SK-N-DZ (cell line): ENCODE data around the gene SLC7A5. TPM values are rescaled to one million over a fixed set of nuclear protein-coding genes. Genes with fewer than 3 reads are reported as not detected.
A peak's percentile ranks its signal among the peaks of the same experiment; 100 is the strongest.
"Not testable (repeated sequence)": the region's sequence is repeated elsewhere in the genome, so short reads cannot be mapped to it uniquely, and the experiment has no call there.

Source experiments
- DNase-seq: peaks from one replicate; pipeline ENCODE4 v3.0.0-alpha.2; 2015; ENCODE audit warnings: low spot score
- polyA plus RNA-seq, 2 experiments: library from polyadenylated mRNA; depleted of rRNA; stranded (reverse); fragments of >200 nt; gene quantifications; 2 replicates each; pipeline ENCODE4 v1.2.3, GENCODE V29; 2014

SLC7A5 gene
- 37.0 and 39.2 TPM in 2 replicates for polyA plus RNA-seq (2014; cell fraction: cytosol; rRNA removed)
- polyA plus RNA-seq (2014; cell fraction: nucleus; rRNA removed), result 14.8 and 18.4 TPM in 2 replicates

DNA sequence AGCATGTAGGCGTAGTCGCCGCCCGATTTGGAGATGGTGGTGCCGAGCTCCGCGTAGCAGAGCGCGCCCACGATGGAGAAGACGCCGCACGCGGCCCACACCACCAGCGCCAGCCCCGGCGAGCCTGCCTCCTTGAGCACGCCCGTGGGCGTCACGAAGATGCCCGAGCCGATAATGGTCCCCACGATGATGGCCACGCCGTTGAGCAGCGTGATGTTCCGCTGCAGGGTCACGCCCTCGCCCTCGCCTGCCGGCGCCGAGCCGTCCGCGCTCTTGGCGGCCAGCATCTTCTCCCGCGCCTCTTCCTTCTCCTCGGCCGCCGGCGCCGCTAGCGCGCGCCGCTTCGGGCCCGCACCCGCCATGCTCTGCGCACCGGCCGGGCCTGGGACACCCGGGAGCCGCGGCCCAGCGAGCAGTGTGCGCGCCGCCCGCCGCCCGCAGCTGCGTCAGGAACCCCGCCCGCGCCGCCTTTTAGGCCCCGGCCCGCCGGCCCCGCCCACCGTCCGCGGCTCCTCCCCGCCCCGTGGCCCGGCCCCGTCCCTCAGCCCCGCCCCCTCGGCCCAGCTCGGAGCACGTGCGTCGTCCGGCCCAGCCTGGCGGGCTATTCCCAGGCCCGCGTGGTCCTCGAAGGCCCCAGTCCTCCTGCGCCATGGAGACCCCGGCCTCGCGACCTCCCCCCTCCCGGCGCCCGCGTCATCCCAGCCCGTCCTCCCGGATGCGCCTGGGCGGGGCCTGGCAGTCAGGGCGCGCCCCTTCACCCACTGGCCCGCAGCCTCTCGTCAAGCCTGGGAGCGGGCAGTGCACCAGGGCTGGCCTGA, at the start of gene SLC7A5:
Gene SLC7A5, minus strand, starts transcription at position 447 of the 818 bp plus-strand sequence. Its CDS starts 85 bp downstream, at position 362.
- DNase-seq, result peak; percentile 65

DNA sequence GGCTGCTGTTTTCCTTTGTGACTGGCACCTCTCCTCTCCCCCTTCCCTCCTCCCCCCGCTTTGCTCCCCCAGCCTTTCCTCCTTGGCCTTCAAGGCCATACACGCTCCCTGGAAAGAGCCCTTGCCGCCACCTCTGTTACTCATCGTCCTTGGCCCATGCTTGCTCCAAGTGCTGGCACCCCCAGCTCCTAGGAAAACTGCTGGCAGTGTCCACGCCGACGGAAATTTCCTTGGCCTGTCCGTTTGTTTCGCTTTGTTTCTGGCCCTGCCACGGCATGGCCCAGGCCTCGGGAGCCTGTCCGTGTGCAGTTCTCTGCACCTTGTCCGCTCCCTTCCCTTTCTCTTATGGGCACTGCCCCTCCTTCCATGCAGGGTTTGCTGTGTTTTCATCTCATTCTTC, 49.0 kb upstream of the SLC7A5 start:
- DNase-seq, result no peak

DNA sequence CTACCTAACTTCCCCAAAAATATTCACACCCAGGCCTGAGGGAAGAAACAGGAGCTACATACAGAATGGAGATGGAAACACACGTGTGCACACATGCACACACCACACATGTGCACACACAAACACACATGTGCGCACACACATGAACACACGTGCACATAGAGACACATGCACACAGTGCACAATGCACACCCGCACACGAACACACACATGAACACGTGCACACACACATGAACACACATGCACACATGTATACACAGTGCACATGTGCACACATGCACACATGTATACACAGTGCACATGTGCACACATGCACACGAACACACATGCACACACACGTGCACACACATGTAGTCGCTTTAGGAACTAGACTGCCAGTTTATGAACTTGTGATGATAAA, 48.2 kb upstream of the SLC7A5 start:
- DNase-seq, result no peak

DNA sequence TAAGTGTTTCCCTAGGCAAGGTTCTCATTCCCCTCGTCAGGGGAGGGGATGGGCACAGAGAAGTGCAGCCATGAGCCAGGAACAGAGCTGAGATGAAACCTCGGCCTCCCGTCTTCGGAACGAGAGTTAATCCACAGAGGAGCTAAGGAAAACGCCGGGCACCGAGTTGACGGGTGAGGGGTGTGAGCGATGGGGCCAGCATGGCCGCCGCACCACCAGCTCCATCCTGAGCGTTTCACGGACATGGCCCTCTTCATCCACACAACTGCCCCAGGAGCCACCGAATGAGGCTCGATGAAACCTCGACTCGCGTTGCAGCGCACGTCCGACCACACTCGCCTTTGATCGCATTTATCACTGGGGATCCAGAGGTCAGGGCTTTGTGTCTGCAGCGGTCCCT, 45.5 kb upstream of the SLC7A5 start:
- DNase-seq, result no peak

DNA sequence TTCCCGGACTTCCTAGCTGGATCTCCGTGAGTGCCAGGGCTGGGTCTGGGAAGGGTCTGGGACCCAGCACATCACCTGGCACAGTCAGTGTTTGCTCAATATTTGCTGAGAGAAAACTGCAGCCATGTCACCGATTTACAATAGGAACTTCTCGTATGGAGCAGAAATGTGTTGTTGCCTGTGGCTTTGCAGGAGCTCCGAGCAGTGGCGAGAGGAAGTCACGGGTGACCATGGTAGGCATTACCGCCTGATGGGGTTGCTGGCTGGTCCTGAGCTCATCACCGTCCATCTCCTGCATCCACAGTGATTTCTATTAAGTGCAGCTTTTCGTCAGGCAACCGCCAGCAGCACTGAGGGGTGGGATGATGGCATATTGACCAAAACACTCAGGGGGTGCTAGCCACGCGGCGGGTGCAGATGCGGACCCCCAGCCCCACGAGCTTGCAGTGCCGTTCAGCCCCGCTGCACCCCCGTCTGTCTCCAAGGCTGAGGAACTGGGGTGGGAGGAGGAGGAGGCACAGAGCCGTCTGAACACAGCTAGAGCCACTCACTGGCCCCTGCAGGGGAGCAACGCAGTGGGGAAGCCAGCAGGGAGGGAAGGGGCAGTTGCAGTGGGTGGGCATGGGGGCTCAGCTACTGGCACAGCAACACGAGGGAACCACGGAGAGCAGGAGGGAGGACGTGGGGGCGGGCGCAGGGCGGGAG, 44.9 kb upstream of the SLC7A5 start:
- DNase-seq, result not testable (repeated sequence)

DNA sequence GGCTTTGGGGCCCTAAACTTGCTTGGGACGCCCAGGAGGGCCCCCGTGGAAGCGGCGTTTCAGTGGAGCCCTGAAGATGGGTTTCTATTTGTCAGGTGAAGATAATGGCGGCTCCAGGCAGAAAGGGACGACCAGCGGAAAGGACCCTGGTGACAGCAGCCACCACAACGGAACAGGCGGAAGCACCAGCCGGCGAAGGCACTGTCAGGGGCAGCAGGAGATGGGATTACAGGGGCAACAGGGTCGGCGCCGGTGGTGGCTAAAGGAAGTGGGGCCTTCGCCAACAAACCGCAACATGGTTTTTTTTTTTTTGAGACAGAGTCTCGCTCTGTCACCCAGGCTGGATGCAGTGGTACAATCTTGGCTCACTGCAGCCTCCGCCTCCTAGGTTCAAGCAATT, 43.4 kb upstream of the SLC7A5 start:
- DNase-seq, result not testable (repeated sequence)

DNA sequence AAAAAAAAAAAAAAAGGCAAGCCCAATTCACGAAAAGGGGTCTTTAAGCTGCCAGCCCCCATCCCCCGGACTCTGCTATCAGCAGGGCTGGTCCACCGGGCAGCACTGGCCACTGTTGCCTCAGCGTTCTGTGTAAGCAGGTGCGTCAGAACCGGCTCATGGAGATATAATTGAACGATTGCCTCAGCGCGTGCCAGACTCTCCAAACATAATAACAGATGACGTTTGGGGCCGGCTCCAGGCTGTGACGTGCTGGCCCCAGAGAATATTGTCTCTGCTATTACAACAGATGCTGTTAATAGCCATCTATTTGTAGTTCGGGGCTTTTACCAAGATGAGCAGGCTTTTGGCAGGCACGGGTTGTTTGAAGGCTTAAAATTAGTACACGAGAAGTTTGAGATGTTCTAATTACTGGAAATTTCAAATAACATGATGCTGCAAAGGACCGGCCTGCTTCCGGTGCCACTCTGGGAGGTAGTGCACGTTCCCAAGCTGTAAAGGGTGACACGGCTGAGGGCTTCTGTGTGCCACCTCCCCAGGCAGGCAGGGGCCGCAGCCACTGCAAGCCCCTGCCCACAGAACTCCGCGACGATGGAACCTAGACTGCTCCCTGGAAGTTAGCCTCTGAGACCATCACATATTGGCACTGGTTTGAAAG, 41.9 kb upstream of the SLC7A5 start:
- peak; percentile 74 for DNase-seq

DNA sequence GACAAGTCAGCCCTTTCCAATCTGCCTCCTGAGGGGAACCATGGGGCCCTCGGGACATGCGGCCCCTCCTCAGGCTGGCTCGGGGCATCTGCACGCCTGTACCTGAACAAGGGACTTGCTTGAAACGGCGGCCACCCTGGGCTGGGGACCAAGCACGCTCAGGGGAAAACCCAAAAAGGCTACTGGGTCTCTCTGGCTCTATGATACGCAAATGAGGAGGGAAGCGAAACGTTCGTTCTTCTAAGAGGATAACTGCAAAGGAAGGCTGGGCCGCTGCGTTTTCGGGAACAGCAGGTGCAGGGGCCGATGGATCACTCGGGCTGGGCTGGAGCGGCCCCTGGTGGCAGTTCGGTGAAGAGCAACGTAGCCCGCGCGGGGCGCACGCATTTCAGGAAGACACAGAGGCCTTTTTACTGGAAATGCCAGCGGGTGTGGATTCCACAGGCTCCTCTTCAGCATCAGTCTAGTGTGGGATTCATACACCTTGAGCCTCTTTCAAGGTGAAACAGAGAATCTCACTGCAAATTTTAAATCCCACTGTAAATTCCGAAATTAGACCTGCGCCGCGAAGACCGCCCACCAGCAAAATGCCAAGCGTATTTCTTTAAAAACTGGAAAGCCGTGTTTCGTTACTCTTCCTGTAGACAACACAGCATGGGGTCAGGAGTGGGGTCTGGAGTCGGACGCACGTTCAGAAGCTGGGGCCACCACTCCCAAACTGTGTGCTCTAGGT, 40.1 kb upstream of the SLC7A5 start:
- DNase-seq, result peak; percentile 69

DNA sequence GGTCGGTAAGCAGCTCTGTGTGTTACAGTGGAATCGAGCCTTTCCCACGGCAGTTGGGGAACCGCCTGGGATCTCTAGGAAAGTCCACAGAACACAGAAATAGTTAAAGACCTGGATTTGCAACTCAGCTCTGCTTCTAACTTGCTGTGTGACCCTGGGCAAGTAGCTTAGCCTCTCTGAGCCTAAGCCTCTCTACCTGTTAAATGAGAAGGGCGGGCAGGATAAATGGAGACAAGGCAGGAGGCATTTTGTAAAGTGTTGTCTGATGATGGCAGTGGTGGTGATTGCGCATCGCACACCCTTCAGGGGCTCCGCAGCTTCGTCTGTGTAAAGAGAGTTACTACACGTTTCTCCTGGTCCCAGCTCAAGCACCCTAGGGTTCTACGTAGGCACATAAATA, 38.8 kb upstream of the SLC7A5 start:
- not testable (repeated sequence) for DNase-seq

DNA sequence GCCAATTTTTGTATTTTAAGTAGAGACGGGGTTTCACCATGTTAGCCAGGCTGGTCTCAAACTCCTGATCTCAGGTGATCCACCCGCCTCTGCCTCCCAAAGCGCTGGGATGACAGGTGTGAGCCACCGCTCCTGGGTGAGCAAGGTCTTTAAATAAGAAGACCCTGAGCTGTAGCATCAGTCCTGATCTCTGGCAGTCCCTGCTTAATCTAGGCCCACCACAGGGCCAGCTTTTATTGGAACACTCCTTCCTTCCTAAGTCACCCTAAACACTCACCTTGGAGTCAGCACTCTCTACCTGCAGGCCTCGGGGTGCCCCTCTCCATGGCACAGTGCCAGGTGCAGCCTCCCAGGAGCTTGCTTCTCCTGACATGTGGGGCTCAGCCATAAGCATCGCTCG, 36.2 kb upstream of the SLC7A5 start:
- DNase-seq, result not testable (repeated sequence)

DNA sequence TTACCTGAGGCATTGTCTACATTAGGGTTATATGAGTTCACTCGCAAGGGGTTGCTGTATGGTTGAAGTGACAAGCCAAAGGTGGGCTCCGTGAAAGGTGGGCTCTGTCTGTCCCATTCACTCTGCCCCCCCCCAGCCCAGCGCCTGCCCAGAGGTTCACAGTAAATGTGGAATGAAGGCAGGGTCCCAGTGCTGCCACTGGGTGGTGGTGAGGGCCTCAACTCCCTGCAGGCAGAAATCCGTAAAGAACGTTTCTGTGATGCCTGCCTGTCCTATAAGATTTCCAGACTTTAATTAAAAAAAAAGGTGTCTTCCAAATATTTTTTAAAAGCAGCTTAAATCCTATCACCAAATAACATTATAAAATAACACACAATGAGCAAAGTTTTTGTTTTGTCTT, 35.7 kb upstream of the SLC7A5 start:
- not testable (repeated sequence) for DNase-seq

DNA sequence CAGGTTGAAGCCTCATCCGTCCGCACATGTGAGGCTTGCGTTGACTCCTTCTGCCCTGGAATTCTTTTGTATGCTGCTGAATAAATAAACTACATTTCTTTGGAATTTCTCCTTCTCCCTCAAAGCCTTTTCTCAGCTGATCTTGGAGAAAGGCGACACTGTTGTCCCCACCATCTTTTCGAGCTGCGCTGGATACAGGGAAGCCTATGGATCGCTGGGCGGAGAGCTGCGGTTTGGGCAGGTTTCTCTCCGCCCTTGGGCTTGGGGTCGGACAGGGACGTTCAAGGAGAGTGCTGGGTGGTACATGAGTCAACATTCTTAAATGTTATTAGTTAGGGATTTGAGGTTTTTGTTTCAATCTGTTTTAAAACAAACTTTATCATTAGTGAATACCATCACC, 31.2 kb upstream of the SLC7A5 start:
- DNase-seq, result not testable (repeated sequence)

DNA sequence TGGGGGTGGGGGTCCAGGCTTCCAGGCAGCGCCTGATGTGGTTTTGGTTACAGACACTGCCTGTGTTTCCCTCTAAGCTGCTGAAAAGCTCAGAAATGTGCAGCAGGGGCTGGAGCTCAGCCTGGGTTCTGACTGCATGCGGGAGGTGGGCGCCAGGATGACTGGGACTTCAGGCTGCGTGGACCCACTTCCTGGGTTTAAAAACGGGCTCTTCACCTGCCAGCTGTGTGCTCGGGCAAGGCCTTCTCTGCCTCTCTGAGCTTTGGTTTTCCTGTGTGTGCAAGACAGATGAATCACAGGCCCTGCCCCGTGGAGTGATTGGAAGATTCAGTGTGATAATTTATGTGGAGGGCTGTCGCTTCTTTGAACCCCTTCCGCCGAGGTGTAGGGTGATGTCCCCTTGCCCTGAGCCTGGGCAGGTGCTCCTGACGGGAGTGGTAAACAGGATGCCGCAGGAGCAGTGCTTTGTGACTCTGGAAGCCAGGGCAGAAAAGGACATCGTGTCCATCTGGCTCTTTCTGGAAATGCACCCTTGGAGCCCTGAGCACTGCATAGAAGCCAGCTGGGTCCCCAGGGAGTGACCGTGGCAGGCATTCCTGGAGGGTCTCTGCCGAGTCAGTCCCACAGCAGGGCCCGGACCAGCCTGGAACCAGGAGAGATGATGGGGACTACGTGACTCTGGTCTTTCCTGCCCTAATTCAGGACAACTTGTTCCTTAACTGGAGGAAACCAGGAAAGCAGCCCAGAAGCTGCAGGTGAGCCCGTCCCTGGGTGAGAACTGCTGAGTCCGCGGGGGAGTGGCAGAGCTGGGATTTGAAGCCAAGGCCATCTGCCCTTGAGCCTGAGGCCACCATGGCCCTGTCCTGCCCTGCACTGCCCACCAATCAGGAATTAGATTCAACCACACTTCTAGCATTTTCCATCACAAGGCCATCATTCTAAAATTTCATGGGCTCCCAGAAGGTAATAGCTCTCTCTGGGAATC, 28.5 kb upstream of the SLC7A5 start:
- DNase-seq, result no peak

DNA sequence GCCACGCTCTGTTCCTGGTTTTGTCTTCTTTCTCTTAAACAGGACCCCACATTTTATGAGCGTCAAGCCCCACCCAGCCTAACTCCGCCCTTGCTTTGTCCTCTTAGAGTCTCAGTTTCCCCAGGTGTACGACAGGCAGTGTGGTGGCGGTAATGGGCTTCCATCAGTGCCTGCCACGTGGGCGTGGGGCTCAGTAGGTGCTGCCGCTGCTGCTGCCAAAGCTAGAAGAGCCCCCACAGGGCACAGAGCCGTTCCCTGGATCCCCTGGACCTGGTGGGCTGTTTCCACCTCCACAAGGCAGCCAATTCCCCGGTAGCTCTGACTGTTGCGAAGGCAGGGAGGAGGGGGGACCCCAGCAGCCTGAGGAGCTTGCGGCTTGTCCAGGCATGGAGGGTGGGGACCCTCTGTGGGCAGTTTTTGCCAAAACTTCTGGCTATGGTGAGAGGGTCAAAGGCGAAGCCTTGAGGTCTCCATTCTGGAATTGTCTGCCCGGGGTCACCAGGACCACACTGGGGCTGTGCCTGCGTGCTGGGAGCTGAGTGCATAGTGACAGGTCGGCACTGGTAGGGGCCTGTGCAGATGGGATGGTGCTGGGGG, 27.7 kb upstream of the SLC7A5 start:
- not testable (repeated sequence) for DNase-seq

DNA sequence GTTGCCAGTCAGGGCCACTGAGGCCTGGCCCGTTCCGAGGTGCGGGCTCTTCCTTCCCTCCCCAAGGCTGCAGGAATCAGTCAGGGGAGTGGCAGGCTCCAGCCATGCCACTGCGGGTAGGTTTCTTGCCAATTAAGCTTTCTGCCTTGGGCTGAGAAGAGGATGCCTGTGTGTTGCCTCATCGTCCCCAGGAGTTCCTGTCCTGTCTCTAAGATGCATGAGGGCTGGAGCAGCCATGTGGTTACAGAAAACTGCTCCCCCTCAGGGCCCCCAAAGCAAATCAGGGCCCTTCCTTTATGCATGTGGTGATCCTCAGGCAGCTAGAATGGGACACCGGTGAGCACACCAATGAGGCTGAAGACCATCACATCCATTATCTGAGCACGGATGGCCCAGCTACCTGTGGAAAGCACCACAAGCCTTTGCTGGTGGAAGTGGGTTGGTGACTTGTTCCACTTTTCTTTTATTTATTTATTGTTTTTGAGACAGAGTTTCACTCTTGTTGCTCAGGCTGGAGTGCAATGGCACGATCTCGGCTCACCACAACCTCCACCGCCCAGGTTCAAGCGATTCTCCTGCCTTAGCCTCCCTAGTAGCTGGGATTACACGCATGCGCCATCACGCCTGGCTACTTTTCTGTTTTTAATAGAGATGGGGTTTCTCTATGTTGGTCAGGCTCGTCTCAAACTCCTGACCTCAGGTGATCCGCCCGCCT, 27.0 kb upstream of the SLC7A5 start:
- not testable (repeated sequence) for DNase-seq

DNA sequence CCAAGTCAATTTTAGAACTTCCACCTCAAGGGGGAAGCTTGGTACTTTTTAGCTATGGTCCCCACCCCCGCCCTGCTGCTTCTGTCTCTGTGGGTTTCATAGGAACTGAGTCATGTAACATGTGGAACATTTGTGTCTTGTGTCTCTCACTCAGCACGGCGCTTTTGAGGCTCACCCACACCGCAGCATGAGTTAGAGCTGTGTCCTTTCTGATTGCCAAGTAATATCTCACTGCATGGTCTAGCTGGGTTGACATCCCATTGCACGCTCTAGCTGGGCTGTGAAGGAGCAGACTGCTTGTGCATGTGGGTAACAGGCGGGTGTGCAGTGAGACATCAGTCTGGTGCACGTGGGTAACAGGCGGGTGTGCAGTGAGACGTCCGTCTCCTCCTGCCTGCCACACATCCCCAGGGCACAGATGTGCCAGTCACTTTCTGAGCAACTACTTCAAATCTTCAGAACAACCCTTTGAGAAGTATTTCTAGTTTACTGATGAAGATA, 26.4 kb upstream of the SLC7A5 start:
- no peak for DNase-seq

DNA sequence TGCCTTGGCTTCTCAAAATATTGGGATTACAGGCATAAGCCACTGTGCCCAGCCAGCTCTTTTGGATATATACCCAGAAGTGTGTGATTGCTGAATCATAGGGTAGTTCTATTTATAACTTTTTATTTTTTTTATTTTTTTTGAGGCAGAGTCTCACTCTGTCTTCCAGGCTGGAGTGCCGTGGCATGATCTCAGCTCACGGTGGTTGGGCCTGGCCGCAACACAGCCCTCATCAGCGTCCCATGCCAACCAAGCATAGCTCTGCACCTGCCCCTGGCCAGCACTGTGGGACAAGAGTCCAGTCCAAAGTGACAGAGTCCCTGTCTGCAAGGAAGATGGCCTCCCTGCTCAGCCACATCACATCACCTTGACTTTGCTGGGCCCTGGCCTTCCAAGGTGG, 24.7 kb upstream of the SLC7A5 start:
- DNase-seq, result not testable (repeated sequence)

DNA sequence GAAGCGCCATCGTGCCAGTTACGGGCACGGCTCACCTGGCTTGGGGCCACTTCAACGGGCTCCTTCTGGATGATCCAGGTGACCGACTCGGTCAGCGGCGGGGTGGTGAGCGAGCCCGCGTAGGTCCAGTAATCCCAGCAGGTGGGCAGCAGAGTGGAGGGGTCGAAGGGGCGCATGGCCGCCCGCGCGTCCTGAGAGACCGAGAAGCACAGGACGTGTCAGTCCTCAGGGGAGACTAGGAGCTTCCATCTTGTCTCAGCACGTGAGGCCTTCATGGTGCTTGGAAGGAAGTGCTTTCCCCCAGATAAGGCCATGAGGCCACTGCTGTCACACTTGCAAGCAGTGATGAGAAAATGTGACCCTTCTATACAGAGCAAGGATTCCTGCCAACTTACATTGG, 22.5 kb upstream of the SLC7A5 start:
- no peak for DNase-seq

DNA sequence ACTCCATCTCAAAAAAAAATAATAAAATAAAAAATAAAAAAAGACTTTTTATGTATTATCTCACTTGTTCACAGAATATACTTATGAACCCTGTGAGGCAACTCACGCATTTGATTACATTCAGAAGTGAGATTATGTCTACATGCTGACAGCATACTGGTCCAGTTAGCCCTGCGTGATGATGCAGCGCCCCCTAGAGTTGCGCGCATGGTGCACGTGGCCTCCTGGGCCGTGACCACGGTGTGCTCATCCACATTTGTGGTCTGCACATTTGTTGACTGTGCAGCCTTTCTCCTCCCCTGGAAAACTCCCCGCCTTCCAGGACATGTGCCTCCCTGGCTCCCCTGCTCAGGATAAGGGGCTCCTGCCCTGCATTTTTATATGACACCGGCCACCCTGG, 20.5 kb upstream of the SLC7A5 start:
- DNase-seq, result not testable (repeated sequence)
